HCT116 (cell line): ENCODE data around the gene LRRK1. TPM values are rescaled to one million over a fixed set of nuclear protein-coding genes. Genes with fewer than 3 reads are reported as not detected.

Experiments
- ATAC-seq: fragments of 200-7000 bp; cut with Tn5 transposase; 2 replicates; pipeline ENCODE4 v1.9.1; 2020; ENCODE audit warnings: mild to moderate bottlenecking, moderate library complexity
- BruUV-seq: library from RNA; stranded (reverse); fragments of 400-500 nt; replicated peaks from 2 replicates; lab custom pipeline; 2021; lab: Mats Ljungman, UMichigan
- CTCF ChIA-PET: fragments of 300-600 bp; sonication (Branson Sonifier 250); formaldehyde crosslinking; loops from one replicate; lab custom pipeline; 2021; ENCODE audit warnings: antibody characterized with exemption; lab: Charles Lee
- POLR2A ChIA-PET: fragments of 300-600, 350-600 bp; sonication (Branson Sonifier 250); formaldehyde crosslinking; loops from one replicate; lab custom pipeline; 2021; ENCODE audit warnings: antibody characterized with exemption; lab: Charles Lee
- RAD21 ChIA-PET, 2 experiments: fragments of 300-600 bp; sonication (Branson Sonifier 250); formaldehyde crosslinking; loops; one replicate each; lab custom pipeline; 2023; ENCODE audit warnings: low total read pairs in 2 of 2; ENCODE audit not compliant: uncharacterized antibody in 2 of 2, unreplicated experiment in 2 of 2, low non-redundant PET in 1 of 2; lab: Charles Lee
- DNase-seq: peaks from one replicate; pipeline ENCODE4 v3.0.0-alpha.2; 2010; ENCODE audit warnings: low read depth, low spot score
- H2AFZ ChIP-seq: fragments of 200-600 bp; shearing (Covaris generic), sonication (generic); 2 replicates; pipeline ENCODE4 v1.6.1; 2017; ENCODE audit warnings: low read depth, mixed run types, mixed read lengths, antibody characterized with exemption, low read length; ENCODE audit not compliant: poor library complexity, severe bottlenecking
- H3K27ac ChIP-seq: 2 replicates; pipeline ENCODE4 v1.5.1; 2012; ENCODE audit warnings: low read depth, low read length
- H3K27me3 ChIP-seq: fragments of 200-600 bp; sonication (generic); 2 replicates; pipeline ENCODE4 v1.6.1; 2016; ENCODE audit warnings: mixed run types, low read length, mixed read lengths; ENCODE audit not compliant: insufficient read depth
- H3K36me3 ChIP-seq, 2 experiments: fragments of 200-500 bp in 1 of 2; fragments of 200-600 bp in 1 of 2; sonication (Bioruptor generic) in 1 of 2; sonication (generic) in 1 of 2; 2 replicates each; pipeline versions ENCODE4 v1.5.1 to v1.6.1; 2014 to 2016; ENCODE audit warnings: low read length in 2 of 2, inconsistent platforms in 1 of 2, mixed read lengths in 1 of 2, mixed run types in 1 of 2; ENCODE audit not compliant: insufficient read depth in 2 of 2, control insufficient read depth in 1 of 2
- H3K4me1 ChIP-seq, 2 experiments: fragments of 200-600 bp in 1 of 2; sonication (generic) in 1 of 2; 2 replicates each; pipeline versions ENCODE4 v1.5.1 to v1.6.1; 2012 to 2017; ENCODE audit warnings: low read length in 2 of 2, inconsistent platforms in 1 of 2, mild to moderate bottlenecking in 1 of 2, mixed read lengths in 1 of 2, mixed run types in 1 of 2, moderate library complexity in 1 of 2; ENCODE audit not compliant: insufficient read depth in 2 of 2, control insufficient read depth in 1 of 2
- H3K4me2 ChIP-seq: fragments of 200-600 bp; sonication (generic); 2 replicates; pipeline ENCODE4 v1.6.1; 2017; ENCODE audit warnings: mixed run types, low read length, mixed read lengths
- H3K4me3 ChIP-seq, 2 experiments: fragments of 200-600 bp in 1 of 2; sonication (generic) in 1 of 2; replicated peaks in 1 of 2; 2 replicates each; pipeline ENCODE4 v1.5.1; 2011 to 2016; ENCODE audit warnings: low read length in 2 of 2, control low read depth in 1 of 2, low read depth in 1 of 2, mild to moderate bottlenecking in 1 of 2, mixed read lengths in 1 of 2, mixed run types in 1 of 2
- H3K79me2 ChIP-seq: fragments of 200-600 bp; sonication (generic); 2 replicates; pipeline ENCODE4 v1.6.1; 2017; ENCODE audit warnings: mild to moderate bottlenecking, mixed run types, low read length, moderate library complexity, mixed read lengths; ENCODE audit not compliant: insufficient read depth
- H3K9ac ChIP-seq: fragments of 200-600 bp; sonication (generic); 2 replicates; pipeline ENCODE4 v1.6.1; 2016; ENCODE audit warnings: low read length, mixed read lengths
- H3K9me2 ChIP-seq: fragments of 200-600 bp; sonication (generic), shearing (Covaris generic); 2 replicates; pipeline ENCODE4 v1.6.1; 2017; ENCODE audit warnings: mixed run types, mild to moderate bottlenecking, moderate library complexity; ENCODE audit not compliant: insufficient read depth
- H3K9me3 ChIP-seq, 2 experiments: fragments of 200-500 bp in 1 of 2; fragments of 200-600 bp in 1 of 2; sonication (Bioruptor generic) in 1 of 2; sonication (generic) in 1 of 2; 2 replicates each; pipeline ENCODE4 v1.6.1; 2014 to 2017; ENCODE audit warnings: low read length in 2 of 2, mixed read lengths in 2 of 2, inconsistent platforms in 1 of 2, low read depth in 1 of 2, mild to moderate bottlenecking in 1 of 2, mixed run types in 1 of 2, moderate library complexity in 1 of 2; ENCODE audit not compliant: control insufficient read depth in 1 of 2, insufficient read depth in 1 of 2
- H4K20me1 ChIP-seq: fragments of 200-600 bp; sonication (generic), shearing (Covaris generic); 2 replicates; pipeline ENCODE4 v1.6.1; 2017; ENCODE audit warnings: mixed run types, mild to moderate bottlenecking, moderate library complexity; ENCODE audit not compliant: insufficient read depth
- ATF3 ChIP-seq: IDR thresholded peaks from 2 replicates; pipeline ENCODE4 v1.6.1; 2012
- CBX3 ChIP-seq: IDR thresholded peaks from 2 replicates; pipeline ENCODE4 v1.6.1; 2012; ENCODE audit warnings: low read depth
- CEBPB ChIP-seq: IDR thresholded peaks from 2 replicates; pipeline ENCODE4 v1.6.1; 2012; ENCODE audit warnings: low read depth
- CTCF ChIP-seq, 3 experiments: fragments of 200-600 bp in 1 of 3; sonication (generic) in 1 of 3; IDR thresholded peaks in 2 of 3; conservative IDR thresholded peaks in 1 of 3; 2 replicates each; pipeline ENCODE4 v1.5.1; 2012 to 2017; ENCODE audit warnings: low read depth in 2 of 3, low read length in 2 of 3, antibody characterized with exemption in 1 of 3, borderline replicate concordance in 1 of 3, control low read depth in 1 of 3, mild to moderate bottlenecking in 1 of 3, mixed read lengths in 1 of 3, mixed run types in 1 of 3, moderate library complexity in 1 of 3; ENCODE audit not compliant: insufficient read depth in 1 of 3
- EGR1 ChIP-seq: IDR thresholded peaks from 2 replicates; pipeline ENCODE4 v1.6.1; 2012; ENCODE audit warnings: low read depth
- ELF1 ChIP-seq: IDR thresholded peaks from 2 replicates; pipeline ENCODE4 v1.6.1; 2012; ENCODE audit warnings: low read depth, borderline replicate concordance
- EZH2 ChIP-seq: fragments of 200-600 bp; sonication (generic); IDR thresholded peaks from 2 replicates; pipeline ENCODE4 v1.6.1; 2017; ENCODE audit warnings: antibody characterized with exemption, mixed run types
- EZH2phosphoT487 ChIP-seq: fragments of 200-600 bp; IDR thresholded peaks from 2 replicates; pipeline ENCODE4 v1.6.1; 2018; ENCODE audit warnings: antibody characterized with exemption, borderline replicate concordance
- FOSL1 ChIP-seq: IDR thresholded peaks from 2 replicates; pipeline ENCODE4 v1.6.1; 2012; ENCODE audit warnings: low read depth
- JUND ChIP-seq: IDR thresholded peaks from 2 replicates; pipeline ENCODE4 v1.6.1; 2012
- MAX ChIP-seq: IDR thresholded peaks from 2 replicates; pipeline ENCODE4 v1.6.1; 2012
- POLR2A ChIP-seq: IDR thresholded peaks from 2 replicates; pipeline ENCODE4 v1.7.0; 2011; ENCODE audit warnings: borderline replicate concordance; ENCODE audit not compliant: insufficient read depth, insufficient read length; ENCODE audit errors: extremely low read depth
- POLR2AphosphoS5 ChIP-seq: IDR thresholded peaks from 2 replicates; pipeline ENCODE4 v1.6.1; 2011; ENCODE audit warnings: mild to moderate bottlenecking, low read depth, low read length, moderate library complexity
- REST ChIP-seq: IDR thresholded peaks from 2 replicates; pipeline ENCODE4 v1.6.1; 2012; ENCODE audit warnings: low read depth
- SIN3A ChIP-seq: IDR thresholded peaks from 2 replicates; pipeline ENCODE4 v1.6.1; 2012; ENCODE audit warnings: low read depth
- SRF ChIP-seq: IDR thresholded peaks from 2 replicates; pipeline ENCODE4 v1.6.1; 2012; ENCODE audit warnings: low read depth
- TCF7L2 ChIP-seq: IDR thresholded peaks from 2 replicates; pipeline ENCODE4 v1.7.0; 2011; ENCODE audit warnings: borderline replicate concordance, inconsistent platforms; ENCODE audit not compliant: insufficient read depth, insufficient read length; ENCODE audit errors: extremely low read depth
- YY1 ChIP-seq: IDR thresholded peaks from 2 replicates; pipeline ENCODE4 v1.6.1; 2011; ENCODE audit warnings: low read length, low read depth, moderate library complexity, mild to moderate bottlenecking; ENCODE audit not compliant: insufficient replicate concordance; ENCODE audit errors: extremely low read depth
- ZBTB33 ChIP-seq: IDR thresholded peaks from 2 replicates; pipeline ENCODE4 v1.6.1; 2011; ENCODE audit warnings: mild to moderate bottlenecking, low read length, moderate library complexity; ENCODE audit not compliant: insufficient replicate concordance; ENCODE audit errors: extremely low read depth
- ZFX ChIP-seq: fragments of 450-650 bp; IDR thresholded peaks from 2 replicates; pipeline ENCODE4 v1.6.1; 2017
- intact Hi-C: fragments of 100-400 bp; cut with micrococcal nuclease; formaldehyde crosslinking; loops from 2 replicates; pipeline ENCODE4 v1.10.0; 2022
- total RNA-seq: library from RNA; stranded (reverse); gene quantifications from one replicate; pipeline ENCODE4 v1.2.1, GENCODE V29; 2021; ENCODE audit not compliant: unreplicated experiment

LRRK1 gene
- total RNA-seq, 1 experiment from 2014 or later: 21.6 TPM

- no peak overlapping the region for H3K4me2 ChIP-seq
- H3K36me3 ChIP-seq: peaks cover 0 to 5% of the 10 kb centered on the region in 2 experiments; a peak in 1 of 4 replicates
- no peak overlapping the region for H3K27ac ChIP-seq
- H3K79me2 ChIP-seq: no peaks in the 10 kb centered on the region
- H3K27me3 ChIP-seq: no peaks in the 10 kb centered on the region
- DNase-seq (no peak), ATAC-seq (no peak)
- ChIA-PET RAD21 (no interaction called here), CTCF (no interaction called here), POLR2A (no interaction called here)
- no peak overlapping the region for H3K4me3 ChIP-seq
- intact Hi-C loops: loop anchor here (10.0 kb wide), 1 partner anchor 74 kb away; no protein-coding TSS in a partner anchor
- no peak for TF ChIP-seq FOSL1
- TF ChIP-seq MAX: no peak
- TF ChIP-seq CBX3: no peak
- no peak for TF ChIP-seq SRF
- TF ChIP-seq REST: no peak
- TF ChIP-seq EZH2: no peak
- no peak for TF ChIP-seq JUND
- no peak for TF ChIP-seq ZFX
- no peak for TF ChIP-seq TCF7L2
- TF ChIP-seq EGR1: no peak
- no peak for TF ChIP-seq EZH2phosphoT487
- TF ChIP-seq YY1: no peak
- no peak for TF ChIP-seq POLR2AphosphoS5
- TF ChIP-seq ATF3: no peak
- TF ChIP-seq CTCF (IDR thresholded peaks at IDR 0.05 in 2 of 3, conservative IDR thresholded peaks at IDR 0.05 in 1 of 3; ENCODE audit: borderline replicate concordance in 1 of 3, insufficient read depth in 1 of 3, low read depth in 2 of 3, low read length in 2 of 3): no peak
- no peak for TF ChIP-seq SIN3A
- TF ChIP-seq ELF1: no peak
- TF ChIP-seq CEBPB: no peak
- TF ChIP-seq ZBTB33: no peak
- TF ChIP-seq POLR2A: no peak
- H3K9me3 ChIP-seq: no peaks in the 10 kb centered on the region
- H4K20me1 ChIP-seq: no peaks in the 10 kb centered on the region
- no peak overlapping the region for H2AFZ ChIP-seq
- BruUV-seq: no TSS peak
- H3K4me1 ChIP-seq: peaks cover 11 to 25% of the 10 kb centered on the region in 2 experiments; a peak in 3 of 4 replicates
- no peak overlapping the region for H3K9ac ChIP-seq
- no peaks in the 10 kb centered on the region for H3K9me2 ChIP-seq
Observed at GRCh38 chr15:101010781-101011180, 91.6 kb downstream of the LRRK1 start.
